Mucosa of descending colon (tissue), 3 donors: ENCODE results near the gene THADA. TPM values are rescaled to one million over a fixed set of nuclear protein-coding genes. Genes with fewer than 3 reads are reported as not detected.

Experiments
- ATAC-seq: fragments of 200-7000 bp; cut with Tn5 transposase; one replicate; pipeline ENCODE4 v1.9.1; 2020; ENCODE audit warnings: mild to moderate bottlenecking, moderate library complexity
- DNase-seq, 3 donors: peaks; one replicate each; pipeline ENCODE4 v3.0.0-alpha.2; 2020
- H3K36me3 ChIP-seq: fragments of 200-600 bp; one replicate; pipeline ENCODE4 v1.8.0; 2021; ENCODE audit warnings: low read depth, mild to moderate bottlenecking
- H3K4me1 ChIP-seq: fragments of 200-600 bp; one replicate; pipeline ENCODE4 v1.8.0; 2021; ENCODE audit warnings: low read depth, mild to moderate bottlenecking
- H3K4me3 ChIP-seq: fragments of 200-600 bp; one replicate; pipeline ENCODE4 v1.8.0; 2021; ENCODE audit warnings: mild to moderate bottlenecking
- H3K9me3 ChIP-seq: fragments of 200-600 bp; one replicate; pipeline ENCODE4 v1.8.0; 2021; ENCODE audit warnings: mild to moderate bottlenecking
- CTCF ChIP-seq: fragments of 200-600 bp; IDR thresholded peaks from one replicate; pipeline ENCODE4 v1.8.0; 2022; ENCODE audit warnings: antibody characterized with exemption, mild to moderate bottlenecking
- intact Hi-C, 2 donors: fragments of 100-400 bp; cut with DNase I in 1 of 2; cut with micrococcal nuclease in 1 of 2; formaldehyde crosslinking; loops; one replicate each; pipeline versions ENCODE4 v1.11.0 to v1.11.1; 2022; cut with DNase I, micrococcal nuclease
- total RNA-seq, 3 donors: library from RNA; stranded (reverse); fragmentation: NEBNext Ultra II Directional in 2 of 3; extraction: Animal tissue kit (Norgen Biotek cat#: 25700) in 2 of 3; gene quantifications; one replicate each; pipeline versions ENCODE4 v1.2.1 to v1.2.4, GENCODE V29; 2021 to 2023
- donor health status: DM: no; HTN: no; CAD: no; lungs with moderate emphysema.
- donor health status: DM: no; HTN: no; CAD: no.
- donor health status: DM: no; HTN: yes; CAD: no.

The THADA gene
- total RNA-seq, 3 donors from 2014 or later, result 20.1 to 26.7 (median 25.3) TPM

GRCh38 chr2:43183743-43184142 is 412.1 kb downstream of the THADA start:
- no peak for DNase-seq
- intact Hi-C loops, result no loop called here
- no peaks in the 10 kb centered on the region for H3K36me3 ChIP-seq
- no peak for TF ChIP-seq CTCF
- no peak for ATAC-seq
- no peak overlapping the region for H3K4me3 ChIP-seq
- H3K9me3 ChIP-seq, result no peaks in the 10 kb centered on the region
- peaks cover 25% of the 10 kb centered on the region for H3K4me1 ChIP-seq

GRCh38 chr2:43180897-43181296 is 414.9 kb downstream of the THADA start:
- Histone ChIP-seq H3K4me1 (peaks cover 26% of the 10 kb centered on the region), H3K4me3 (no peak overlapping the region), H3K9me3 (peaks cover 1% of the 10 kb centered on the region), H3K36me3 (no peaks in the 10 kb centered on the region)
- DNase-seq, result no peak
- no peak for ATAC-seq
- no peak for TF ChIP-seq CTCF
- intact Hi-C loops, result no loop called here

Other genes starting within 250 kb of the THADA start
- gene PLEKHH2, start 41.2 kb upstream of the THADA start, total RNA-seq, result 10 to 100 TPM in 1 of 3 donors, 1 to 10 TPM in 2; 2.6 to 25.6 (median 4.1) TPM
- 1 to 10 TPM in 1 of 3 donors, under 1 TPM in 1, not detected in 1; 0.67 to 1.4 TPM for gene C1GALT1C1L, start 80.4 kb upstream of the THADA start, total RNA-seq
- 10 to 100 TPM; 15.3 to 19.0 (median 18.1) TPM for gene DYNC2LI1, start 178.0 kb upstream of the THADA start, total RNA-seq
- under 1 TPM in 1 of 3 donors, not detected in 2; 0.22 TPM for gene ABCG5, start 242.8 kb upstream of the THADA start, total RNA-seq
- gene ABCG8, start 242.9 kb upstream of the THADA start, total RNA-seq, result under 1 TPM; 0.06 to 0.87 (median 0.49) TPM